Stimulated activated CD4-positive, alpha-beta T cell treated with anti-CD3 and anti-CD28 coated beads, TNF-alpha, amount 100 ng/mL, for 1 hour (primary cell): ENCODE data around the gene NEMP2.

Experiments
- DNase-seq, 3 donors: peaks; one replicate each; pipeline ENCODE4 v3.0.0-alpha.2; 2020; ENCODE audit warnings: low read depth in 3 of 3, low spot score in 1 of 3

NEMP2 gene, protein sequence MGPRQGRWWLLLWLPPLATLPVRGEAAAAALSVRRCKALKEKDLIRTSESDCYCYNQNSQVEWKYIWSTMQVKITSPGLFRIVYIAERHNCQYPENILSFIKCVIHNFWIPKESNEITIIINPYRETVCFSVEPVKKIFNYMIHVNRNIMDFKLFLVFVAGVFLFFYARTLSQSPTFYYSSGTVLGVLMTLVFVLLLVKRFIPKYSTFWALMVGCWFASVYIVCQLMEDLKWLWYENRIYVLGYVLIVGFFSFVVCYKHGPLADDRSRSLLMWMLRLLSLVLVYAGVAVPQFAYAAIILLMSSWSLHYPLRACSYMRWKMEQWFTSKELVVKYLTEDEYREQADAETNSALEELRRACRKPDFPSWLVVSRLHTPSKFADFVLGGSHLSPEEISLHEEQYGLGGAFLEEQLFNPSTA

DNA sequence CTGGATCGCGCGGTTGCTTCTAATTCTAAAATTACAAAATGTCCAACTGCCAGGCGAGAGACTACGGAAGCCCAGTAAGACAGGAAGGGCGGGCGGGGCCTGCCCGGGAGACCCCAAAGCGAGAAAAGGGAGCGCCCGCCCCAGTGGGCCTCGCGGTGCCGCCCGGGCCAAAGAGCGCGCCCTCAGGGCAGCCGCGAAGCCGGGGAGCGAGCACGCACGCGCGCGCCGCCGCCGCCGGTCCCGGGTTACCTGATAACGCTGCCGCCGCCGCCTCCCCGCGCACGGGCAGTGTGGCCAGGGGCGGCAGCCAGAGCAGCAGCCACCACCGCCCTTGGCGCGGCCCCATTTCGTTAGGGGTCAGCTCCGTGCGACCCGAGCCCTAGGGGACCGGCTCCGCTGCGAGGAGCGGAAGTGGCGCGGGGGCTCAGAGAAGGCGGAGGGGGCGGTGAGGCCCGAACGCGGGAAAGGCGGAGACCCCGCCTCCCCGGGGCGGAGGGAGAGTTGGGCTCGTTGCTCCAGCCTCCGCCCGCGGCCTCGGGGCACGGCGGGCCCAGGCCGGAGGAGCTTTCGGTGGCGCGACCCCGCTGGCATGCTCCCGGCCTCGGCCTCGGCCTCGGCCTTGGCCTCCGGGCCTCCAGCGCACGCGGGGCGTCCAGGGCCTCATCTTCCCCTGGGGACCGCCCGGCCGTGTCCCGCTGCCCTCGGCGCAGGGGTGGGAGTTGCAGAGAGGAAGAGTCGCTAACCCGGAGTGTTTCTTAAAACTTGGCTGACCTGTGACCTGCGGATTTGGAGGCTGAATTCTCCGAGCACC is at the start of gene NEMP2:
Gene NEMP2 (minus strand): TSS at position 413 of the 811 bp plus-strand sequence. CDS start 67 bp downstream, at position 346.
- DNase-seq: peak; percentile 40 to 67 (median 53)

DNA sequence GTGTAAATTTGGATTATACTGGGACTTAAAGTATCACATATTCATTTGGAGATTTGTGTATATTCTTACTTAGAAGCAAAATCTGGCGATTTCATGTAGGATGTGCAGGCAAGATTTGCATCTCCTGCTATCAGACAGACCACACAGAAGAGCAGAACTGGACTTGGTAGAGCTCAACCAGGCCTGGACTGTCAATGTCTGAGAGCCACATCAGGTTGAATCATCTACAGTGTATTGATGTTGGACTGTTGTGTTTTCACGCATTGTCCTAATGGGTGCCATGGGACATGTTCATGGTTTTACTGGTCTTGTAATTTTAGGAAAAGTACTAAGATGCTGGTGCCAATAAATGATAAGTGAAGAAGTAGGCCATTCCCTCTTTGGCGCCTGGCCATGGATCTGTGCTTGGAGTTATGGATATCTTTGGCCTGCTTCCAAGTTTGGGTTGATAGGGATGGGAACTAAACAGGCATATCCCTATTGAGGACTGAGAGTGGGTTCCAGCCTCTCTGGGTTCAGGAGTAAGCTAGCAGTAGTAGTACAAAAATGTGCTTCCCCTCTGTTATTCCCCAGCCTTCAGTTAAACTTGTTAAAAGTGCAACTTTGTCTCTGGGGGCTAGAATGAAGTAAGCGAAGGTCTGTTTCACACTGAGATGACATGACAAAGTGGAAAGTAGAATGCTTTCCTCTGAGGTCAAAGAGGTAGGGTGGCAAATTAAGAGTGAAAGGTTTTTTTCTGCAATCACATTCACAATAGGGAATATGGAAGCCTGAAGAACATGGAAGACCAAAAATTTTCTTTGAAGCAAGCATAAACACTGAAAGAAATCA is 49.2 kb upstream of the NEMP2 start:
- no peak for DNase-seq

DNA sequence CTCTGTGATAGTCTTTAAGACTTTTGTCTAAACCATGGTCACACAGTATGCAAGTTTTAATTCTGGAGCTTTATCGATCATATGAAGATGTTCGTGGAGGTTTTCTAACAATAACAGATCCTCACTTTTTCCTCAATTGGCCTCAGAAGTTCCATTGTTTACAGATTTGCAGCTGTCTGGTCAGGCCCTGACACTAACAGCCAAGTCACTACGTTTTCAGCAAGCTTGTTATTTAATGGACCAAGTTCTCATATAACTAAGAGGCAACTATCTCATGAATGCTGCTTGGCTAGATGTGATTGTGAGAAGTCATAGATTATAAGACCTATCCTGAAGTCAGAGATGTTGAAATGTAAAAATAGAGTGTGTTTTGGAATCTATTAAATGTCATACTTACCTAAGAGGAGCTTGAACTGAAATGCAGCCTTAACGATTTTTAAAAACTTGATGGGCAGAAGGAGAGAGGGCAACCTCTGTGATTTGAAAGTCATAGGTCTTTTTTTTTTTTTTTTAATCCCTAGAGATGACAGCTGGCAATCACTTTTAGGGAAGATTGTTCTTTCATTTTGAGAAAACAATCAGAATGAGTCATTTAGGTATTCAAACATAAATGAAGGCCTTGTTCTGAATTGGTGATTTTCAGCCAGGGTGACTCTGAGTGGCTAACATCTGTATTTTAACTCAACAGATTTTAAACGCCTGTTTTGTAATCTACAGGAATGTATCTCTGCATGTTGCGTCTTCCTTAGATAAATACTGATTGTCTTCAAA is 48.4 kb upstream of the NEMP2 start:
- no peak for DNase-seq

DNA sequence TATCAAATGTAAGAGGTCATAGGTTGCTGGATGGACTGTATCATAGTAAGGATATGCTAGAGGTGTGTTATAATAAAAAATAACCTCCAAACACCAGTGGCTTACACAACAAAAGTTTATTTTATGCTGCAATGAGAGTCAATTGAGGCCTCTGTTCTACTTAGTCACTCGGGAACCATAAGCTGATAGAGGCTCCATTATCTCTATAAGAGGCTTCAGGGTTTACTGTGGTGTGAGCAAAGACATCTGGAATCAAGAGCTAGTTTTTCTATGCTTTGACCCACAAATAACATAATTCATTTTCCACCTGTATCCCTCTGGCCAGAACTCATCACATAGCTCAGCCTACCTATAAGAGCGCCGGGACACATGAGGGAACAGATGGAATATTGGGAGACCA is 47.5 kb upstream of the NEMP2 start:
- DNase-seq: no peak

DNA sequence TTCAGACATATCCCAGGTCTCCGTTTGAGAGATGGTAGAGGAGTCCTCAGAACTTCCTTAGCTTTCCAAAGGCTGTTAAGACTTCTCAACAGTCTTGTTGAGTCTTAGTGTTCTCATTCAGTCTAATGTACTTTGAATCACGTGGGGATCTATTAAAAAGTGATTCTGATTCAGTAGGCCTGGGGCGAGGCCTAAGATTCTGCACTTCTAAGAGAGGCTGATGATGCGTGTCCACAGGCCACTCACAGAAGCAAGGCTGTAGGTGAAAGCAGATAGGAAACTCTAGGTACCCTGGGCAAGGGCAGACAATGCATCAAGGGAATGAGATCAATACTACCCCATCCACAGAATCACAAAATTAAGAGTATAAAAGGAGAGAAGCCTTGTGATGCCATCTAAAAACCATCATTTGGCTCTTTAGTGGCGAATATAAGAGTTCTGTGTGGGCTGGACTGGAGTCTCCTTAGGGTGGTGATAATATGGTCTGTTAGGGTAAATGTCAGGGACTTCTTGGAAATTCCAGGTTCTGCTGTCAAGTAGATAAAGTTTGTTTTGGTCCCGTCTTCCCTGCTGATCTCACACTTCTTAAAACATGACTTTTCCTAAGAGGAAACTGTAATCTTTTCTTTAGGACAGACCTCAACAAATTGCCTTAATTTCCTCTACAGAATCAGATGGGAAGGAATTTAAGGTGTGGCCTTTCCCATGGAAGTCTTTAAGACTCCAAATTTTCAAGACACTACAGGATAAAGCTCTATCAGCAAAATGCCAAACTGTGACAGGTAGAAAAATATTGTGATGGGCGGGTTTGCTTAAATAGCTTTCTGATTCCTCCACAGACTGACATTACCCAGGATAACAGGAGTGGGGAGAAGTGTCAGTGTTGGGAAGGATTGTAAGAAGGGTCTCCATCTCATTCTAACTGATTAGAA is 45.7 kb upstream of the NEMP2 start:
- DNase-seq: no peak

DNA sequence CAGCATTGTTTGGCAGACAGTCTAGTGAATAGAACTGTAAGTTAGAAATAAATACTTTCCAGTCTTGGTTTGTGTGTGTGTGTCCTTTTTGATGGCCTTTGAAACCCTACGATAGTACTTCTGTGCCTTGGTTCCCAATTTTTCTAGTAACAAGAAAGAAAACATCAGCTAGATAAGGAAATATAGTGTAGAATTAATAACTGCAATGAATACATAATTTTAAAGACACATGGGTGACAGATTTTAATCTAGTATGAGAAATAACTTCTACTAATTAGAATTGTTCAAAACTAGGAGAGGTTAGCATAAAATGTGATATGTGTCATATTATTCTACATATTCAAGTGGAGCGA is 44.5 kb upstream of the NEMP2 start:
- no peak for DNase-seq

DNA sequence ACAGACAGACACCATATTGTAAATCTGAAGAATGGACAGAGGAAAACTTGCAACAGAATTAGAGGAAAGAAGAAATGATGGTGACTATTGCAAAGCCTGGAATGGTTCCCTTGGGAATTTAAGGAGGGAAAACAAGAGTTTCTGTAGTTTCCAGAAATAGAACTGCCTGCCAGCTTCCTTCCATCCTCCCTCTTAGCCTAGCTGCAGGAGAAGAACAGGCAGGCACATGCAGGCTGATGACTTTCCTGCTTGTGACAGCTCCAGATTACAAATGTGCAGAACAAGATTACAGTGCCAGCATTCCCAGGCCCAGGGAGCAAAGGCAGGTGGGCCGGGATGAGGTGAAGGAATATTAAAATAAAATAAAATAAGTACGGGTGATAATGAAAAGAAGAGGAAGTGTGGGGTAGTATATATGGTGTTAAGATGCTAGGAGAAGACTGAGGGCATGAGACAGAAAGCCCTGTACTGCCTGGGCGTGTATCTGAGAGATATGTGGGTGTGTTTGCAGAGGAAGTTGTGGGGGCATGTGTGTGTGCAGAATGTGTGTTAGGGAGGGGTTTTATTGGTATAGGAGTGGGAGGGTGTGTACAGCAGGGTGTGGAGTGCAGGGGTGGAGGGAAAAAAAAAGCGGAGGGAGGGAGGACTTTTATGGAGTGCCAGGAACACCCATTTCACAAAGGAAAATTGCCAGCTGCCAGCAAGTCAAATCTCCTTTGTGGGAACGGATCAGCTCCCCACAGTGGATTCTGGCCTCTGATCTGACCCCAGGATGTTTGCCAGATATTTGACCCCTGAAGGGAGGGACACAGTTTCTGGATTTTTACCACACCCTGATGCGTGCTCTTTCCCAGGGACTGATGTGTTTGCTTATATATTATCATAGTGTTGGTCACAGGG is 43.9 kb upstream of the NEMP2 start:
- no peak for DNase-seq

DNA sequence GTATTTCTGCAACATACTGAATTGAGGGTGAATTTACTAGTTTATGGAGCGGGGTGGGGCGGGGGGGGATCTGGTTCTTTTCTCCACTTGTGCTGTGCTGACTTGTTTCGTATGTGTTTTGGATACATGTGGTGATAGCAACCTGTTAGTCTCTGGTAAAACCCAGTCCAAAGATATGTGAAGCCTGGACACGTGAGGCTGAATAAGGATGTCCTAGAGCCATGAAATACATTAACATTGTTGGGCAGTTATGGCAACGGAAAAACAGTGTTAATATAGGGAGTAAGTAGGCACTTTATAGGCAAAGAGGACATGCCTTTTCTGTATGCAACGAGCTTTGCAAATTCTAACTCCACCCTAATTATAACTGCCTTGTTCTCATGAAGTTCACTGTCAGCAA is 42.1 kb upstream of the NEMP2 start:
- no peak for DNase-seq

DNA sequence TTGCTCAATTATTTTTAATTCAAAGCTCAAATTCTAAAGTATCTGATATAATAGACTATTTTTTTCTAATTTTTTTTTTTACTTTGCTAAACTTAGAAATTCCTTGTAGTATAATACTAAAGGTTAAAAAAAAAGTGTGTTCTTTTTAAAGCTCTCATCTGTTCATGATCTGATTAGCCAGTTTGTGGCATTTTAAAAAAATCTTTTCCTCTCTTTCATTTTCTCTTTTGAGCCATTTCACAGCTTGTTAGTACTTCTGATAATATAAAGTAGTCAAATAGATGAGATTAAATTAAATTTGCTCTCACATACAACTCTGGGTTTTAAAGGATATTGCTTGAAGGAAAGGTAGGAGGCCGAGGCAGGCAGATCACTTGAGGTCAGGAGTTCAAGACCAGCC is 40.7 kb upstream of the NEMP2 start:
- DNase-seq: no peak

DNA sequence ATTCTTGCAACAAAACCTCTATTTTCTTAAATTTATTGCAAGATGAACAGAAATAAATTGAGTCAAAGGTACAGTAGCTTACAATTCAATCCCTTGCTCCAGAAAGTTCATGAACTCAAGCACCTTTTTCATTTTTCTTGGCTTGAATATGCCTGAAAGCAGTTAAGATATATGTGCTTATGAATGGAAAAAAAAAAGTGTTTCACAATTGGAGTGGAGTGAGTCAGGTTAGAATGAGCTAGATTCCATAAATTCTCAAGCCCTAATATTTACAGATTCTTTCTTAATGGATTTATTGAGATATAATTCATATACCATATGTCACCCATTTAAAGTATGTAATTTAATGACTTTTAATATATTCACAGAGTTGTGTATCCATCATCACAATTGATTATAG is 39.6 kb upstream of the NEMP2 start:
- no peak for DNase-seq

DNA sequence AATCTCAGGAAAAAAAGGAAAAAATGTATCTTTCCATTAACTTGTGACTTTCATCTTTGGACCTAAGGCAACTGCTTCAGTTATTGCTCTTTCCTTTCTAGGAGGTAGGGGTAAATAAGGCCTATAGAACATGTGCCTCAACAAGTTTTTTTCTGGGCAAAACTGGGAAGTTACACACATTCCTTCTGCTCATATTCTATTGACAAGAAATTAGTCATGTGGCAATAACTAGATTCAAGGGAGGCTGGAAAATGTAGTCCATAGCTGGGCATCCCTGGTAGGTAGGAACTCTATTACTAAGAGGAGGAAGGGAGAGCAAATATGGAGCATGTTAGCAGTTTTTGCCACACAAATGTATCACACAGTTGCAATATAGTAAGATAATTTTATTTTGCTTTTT is 37.7 kb upstream of the NEMP2 start:
- DNase-seq: no peak

DNA sequence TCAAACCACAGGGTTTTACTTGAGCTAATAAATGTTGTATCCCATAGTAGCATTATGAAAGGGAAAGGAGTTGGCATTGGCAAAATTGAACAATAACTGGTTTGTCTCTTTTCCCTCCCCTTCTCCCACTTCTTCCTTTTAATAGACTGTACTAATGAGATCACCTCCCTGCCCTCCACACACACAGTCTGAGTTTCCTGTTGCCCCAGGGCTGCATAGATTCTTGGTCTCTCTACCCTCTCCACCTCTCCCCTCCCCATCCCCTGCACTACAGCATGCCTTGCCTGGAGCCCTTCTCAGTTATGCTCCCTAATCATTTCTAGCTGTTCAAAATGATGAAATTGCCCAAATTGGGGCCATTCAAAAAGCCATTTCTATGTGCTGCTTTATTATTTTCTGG is 37.2 kb upstream of the NEMP2 start:
- DNase-seq: no peak

DNA sequence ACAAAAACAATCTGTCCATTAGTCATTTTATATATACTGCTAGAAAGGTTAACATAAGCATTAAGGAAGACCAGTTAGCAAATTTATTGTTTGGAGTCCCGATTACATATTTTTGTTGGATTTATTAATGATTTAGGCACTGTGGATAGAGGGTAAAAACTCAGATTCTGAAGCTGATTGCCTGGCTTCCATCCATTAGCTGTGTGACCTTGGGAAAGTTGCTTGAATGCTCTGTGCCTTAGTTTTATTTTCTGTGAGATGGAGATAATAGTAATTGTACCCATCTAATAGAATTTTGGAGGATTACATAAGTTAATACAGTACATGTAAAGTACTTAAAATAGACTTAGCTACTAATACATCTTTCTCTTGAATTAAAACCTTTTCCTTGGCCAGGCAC is 36.3 kb upstream of the NEMP2 start:
- DNase-seq: no peak

DNA sequence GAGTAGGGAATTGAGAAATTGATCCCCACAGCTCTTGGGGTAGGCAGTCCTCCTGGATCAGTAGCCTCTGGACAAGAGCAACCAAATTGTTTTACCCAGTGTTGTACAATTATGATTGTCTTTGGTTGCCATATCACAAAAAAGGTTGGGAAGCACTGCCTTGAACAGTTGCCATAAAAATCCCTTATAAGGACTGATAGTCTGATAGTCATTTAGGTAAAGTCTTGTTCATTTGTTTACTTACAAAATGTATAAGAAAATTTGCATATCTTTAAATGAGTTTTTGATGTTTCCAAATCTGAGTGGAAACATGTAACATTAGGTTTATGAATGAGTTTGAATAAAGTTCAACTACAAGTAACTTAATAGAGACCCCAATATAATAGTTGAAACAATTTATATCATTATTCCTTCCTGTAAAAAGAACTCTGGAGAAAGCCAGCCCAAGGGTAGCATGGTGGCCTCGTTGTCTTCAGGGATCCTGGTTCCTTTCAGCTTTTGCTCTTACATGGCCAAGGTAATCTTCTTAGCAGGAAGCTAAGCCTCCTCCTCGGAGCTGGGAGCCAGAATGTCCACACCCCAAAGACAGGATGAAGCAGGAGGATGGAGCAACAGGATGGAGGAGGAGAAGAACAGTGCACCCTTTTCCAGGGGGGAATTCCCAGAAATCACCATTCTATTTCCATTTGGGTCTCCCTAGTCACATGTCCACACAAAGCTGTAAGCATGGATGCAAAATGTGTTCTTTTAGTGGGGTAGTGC is 35.7 kb upstream of the NEMP2 start:
- no peak for DNase-seq

DNA sequence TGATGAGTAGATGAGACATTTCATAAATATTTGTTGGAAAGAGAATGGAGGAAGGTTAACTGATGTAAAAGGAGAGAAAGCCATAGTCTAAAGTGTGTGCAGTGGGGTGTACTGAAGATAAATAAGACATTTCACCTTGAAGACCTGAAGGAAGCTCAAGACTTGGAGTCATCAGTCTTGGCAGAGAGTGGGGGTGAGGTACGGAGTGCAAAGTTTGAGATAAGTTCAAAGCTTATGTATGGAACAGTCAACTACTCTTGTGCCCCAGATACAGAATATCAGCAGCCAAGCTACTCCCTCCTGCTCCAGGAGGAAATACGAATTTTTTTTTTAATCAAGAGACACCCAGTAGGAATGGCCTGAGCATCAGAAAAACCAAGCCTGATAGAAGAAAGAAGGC is 30.3 kb upstream of the NEMP2 start:
- DNase-seq: no peak

DNA sequence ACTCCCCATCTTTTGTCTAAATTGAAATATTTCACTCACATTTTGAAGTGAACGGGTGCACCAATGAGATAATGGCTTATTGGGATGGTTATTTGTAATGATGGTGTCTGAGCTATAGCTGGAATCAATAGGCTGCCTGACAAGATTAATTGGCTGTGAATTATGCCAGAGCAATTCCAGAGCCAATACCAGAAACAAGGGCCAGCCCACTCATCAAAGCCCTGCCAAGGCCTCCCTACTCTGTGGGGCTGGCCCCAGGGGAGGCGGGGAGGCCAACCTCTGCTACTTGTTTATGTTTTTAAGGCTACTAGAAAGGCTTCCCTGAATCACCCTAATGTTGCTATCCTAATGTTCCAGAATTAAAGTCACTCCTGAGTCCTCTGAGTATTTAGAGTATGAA is 29.1 kb upstream of the NEMP2 start:
- DNase-seq: no peak

DNA sequence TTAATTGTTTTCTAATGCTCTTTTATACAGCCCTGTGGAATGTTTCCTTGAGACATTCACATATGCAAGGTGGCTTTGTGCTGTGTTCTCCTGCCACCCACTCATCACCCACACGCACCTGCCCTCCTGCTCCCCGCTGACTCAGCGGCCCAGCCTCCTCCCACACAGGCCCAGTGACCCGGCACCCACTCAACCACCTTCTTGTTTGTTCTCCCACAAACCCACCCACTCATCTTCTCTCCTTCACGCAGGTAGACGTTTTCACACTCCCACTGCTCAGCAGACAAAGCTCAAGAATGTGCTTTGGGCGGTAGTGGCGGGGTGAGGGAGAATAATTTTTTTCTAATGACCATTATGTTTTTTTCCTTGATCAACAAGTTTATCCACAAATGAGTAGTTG is 28.6 kb upstream of the NEMP2 start:
- peak in 2 of 3 donors; percentile 21 to 25 for DNase-seq

DNA sequence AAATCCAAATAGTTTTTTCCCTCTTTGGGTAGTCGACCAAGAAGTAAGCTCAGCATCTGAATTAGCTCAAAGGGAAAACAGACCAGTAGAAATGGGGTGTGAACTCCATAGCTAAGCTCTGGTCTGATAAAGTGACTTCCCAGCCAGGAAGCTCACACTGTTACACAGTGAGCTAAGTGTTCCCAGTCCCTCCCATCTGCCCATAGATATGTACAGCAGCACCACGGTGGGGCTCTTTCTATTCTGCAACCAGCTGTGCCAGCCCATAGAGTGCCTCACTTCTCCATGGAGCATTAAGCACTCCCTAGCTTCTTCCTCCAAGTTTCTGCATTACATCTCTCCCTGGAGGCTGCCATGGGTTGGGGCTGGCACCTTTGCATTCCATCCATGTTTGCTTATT is 27.6 kb upstream of the NEMP2 start:
- DNase-seq: no peak
